B cell (primary cell): ENCODE data around the gene ST6GALNAC3. TPM values are rescaled to one million over a fixed set of nuclear protein-coding genes. Genes with fewer than 3 reads are reported as not detected.

ENCODE experiments used
- ATAC-seq: fragments of 200-7000 bp; cut with Tn5 transposase; one replicate; pipeline ENCODE4 v1.10.0; 2021; ENCODE audit warnings: low read depth, mild to moderate bottlenecking, moderate number of reproducible peaks, moderate library complexity
- CTCF ChIA-PET: fragments of 350-600 bp; sonication (Branson Sonifier 250); formaldehyde crosslinking; loops from one replicate; lab custom pipeline; 2021; ENCODE audit warnings: antibody characterized with exemption, inconsistent platforms; lab: Charles Lee
- POLR2A ChIA-PET: fragments of 350-600 bp; sonication (Branson Sonifier 250); formaldehyde crosslinking; loops from one replicate; lab custom pipeline; 2021; ENCODE audit warnings: antibody characterized with exemption; lab: Charles Lee
- DNase-seq: peaks from one replicate; pipeline ENCODE4 v3.0.0; 2013
- H2AFZ ChIP-seq: 2 replicates; pipeline ENCODE4 v1.6.1; 2012; ENCODE audit warnings: mild to moderate bottlenecking, low read depth, low read length; ENCODE audit not compliant: insufficient read depth, poor library complexity, severe bottlenecking
- H3K27ac ChIP-seq, 2 donors: 1 replicate in 1 of 2; 2 replicates in 1 of 2; pipeline ENCODE4 v1.5.1; 2012 to 2013; ENCODE audit warnings: low read length in 2 of 2, mild to moderate bottlenecking in 2 of 2, moderate library complexity in 1 of 2
- H3K27me3 ChIP-seq, 4 experiments: fragments of 200-600 bp in 1 of 4; sonication (generic) in 1 of 4; replicated peaks in 1 of 4; 1 replicate in 2 of 4; 2 replicates in 2 of 4; pipeline versions ENCODE4 v1.6.1 to v1.7.0; 2013 to 2016; ENCODE audit warnings: low read length in 3 of 4, mild to moderate bottlenecking in 2 of 4, mixed read lengths in 1 of 4, moderate library complexity in 1 of 4; ENCODE audit not compliant: insufficient read depth in 4 of 4, control insufficient read depth in 3 of 4; ENCODE audit errors: control extremely low read depth in 1 of 4
- H3K36me3 ChIP-seq, 2 experiments: replicated peaks in 1 of 2; 1 replicate in 1 of 2; 2 replicates in 1 of 2; pipeline versions ENCODE4 v1.6.1 to v1.7.1; 2013; ENCODE audit warnings: low read length in 1 of 2; ENCODE audit not compliant: insufficient read depth in 2 of 2, control insufficient read depth in 1 of 2; ENCODE audit errors: control extremely low read depth in 1 of 2, extremely low read depth in 1 of 2
- H3K4me1 ChIP-seq, 2 donors: fragments of 200-600 bp in 1 of 2; sonication (generic) in 1 of 2; 1 replicate in 1 of 2; 2 replicates in 1 of 2; pipeline versions ENCODE4 v1.5.1 to v1.6.1; 2013 to 2017; ENCODE audit warnings: low read length in 2 of 2; ENCODE audit not compliant: control insufficient read depth in 2 of 2, insufficient read depth in 2 of 2
- H3K4me2 ChIP-seq: replicated peaks from 2 replicates; pipeline ENCODE3; 2012; ENCODE audit warnings: mild to moderate bottlenecking, low read depth, low read length; ENCODE audit not compliant: poor library complexity, severe bottlenecking
- H3K4me3 ChIP-seq, 5 experiments: fragments of 200-600 bp in 1 of 5; sonication (generic) in 1 of 5; 1 replicate in 3 of 5; 2 replicates in 2 of 5; pipeline versions ENCODE4 v1.5.1 to v1.7.0; 2011 to 2016; ENCODE audit warnings: low read length in 4 of 5, mild to moderate bottlenecking in 4 of 5, low read depth in 2 of 5, control low read depth in 1 of 5, moderate library complexity in 1 of 5; ENCODE audit not compliant: insufficient read depth in 1 of 5; ENCODE audit errors: control extremely low read depth in 1 of 5, extremely low read depth in 1 of 5
- H3K79me2 ChIP-seq: fragments of 200-600 bp; sonication (generic); one replicate; pipeline ENCODE4 v1.6.0; 2016; ENCODE audit warnings: low read length; ENCODE audit not compliant: control insufficient read depth, insufficient read depth
- H3K9ac ChIP-seq: fragments of 200-600 bp; sonication (generic); 2 replicates; pipeline ENCODE4 v1.6.1; 2017; ENCODE audit warnings: mild to moderate bottlenecking, low read length, moderate library complexity
- H3K9me3 ChIP-seq, 3 donors: one replicate each; pipeline versions ENCODE4 v1.6.1 to v1.7.1; 2013; ENCODE audit warnings: low read length in 2 of 3; ENCODE audit not compliant: control insufficient read depth in 2 of 3, insufficient read depth in 1 of 3; ENCODE audit errors: control extremely low read depth in 1 of 3
- H4K20me1 ChIP-seq: 2 replicates; pipeline ENCODE4 v1.6.0; 2012; ENCODE audit warnings: mild to moderate bottlenecking, low read length; ENCODE audit not compliant: insufficient read depth, control insufficient read depth, poor library complexity, severe bottlenecking
- H3K27ac Mint-ChIP-seq: one replicate; pipeline ENCODE4 v1.8.0; 2021; ENCODE audit warnings: mixed read lengths
- H3K27me3 Mint-ChIP-seq: one replicate; pipeline ENCODE4 v1.8.0; 2021; ENCODE audit warnings: mixed read lengths
- H3K4me1 Mint-ChIP-seq: one replicate; pipeline ENCODE4 v1.8.0; 2021; ENCODE audit warnings: mixed read lengths
- H3K4me3 Mint-ChIP-seq: one replicate; pipeline ENCODE4 v1.8.0; 2021; ENCODE audit warnings: mixed read lengths
- H3K9me3 Mint-ChIP-seq: one replicate; pipeline ENCODE4 v1.8.0; 2022; ENCODE audit warnings: mixed read lengths; ENCODE audit not compliant: insufficient read depth
- EZH2 ChIP-seq: IDR thresholded peaks from 2 replicates; pipeline ENCODE4 v1.6.1; 2012; ENCODE audit warnings: borderline replicate concordance, low read depth, mild to moderate bottlenecking, moderate library complexity, low read length; ENCODE audit not compliant: insufficient read depth, poor library complexity, severe bottlenecking
- WGBS: methylation state at CpG from one replicate; pipeline ENCODE4 v1.1.5; 2013; ENCODE audit warnings: missing lambda C conversion rate; ENCODE audit not compliant: insufficient coverage; 5-methylcytosine and 5-hydroxymethylcytosine counted together
- intact Hi-C: fragments of 100-400 bp; cut with micrococcal nuclease; formaldehyde crosslinking; loops from one replicate; pipeline ENCODE4 v1.10.0; 2022
- polyA plus RNA-seq: library from polyadenylated mRNA; depleted of rRNA; stranded (reverse); fragments of >200 nt; gene quantifications from 2 replicates; pipeline ENCODE4 v1.2.3, GENCODE V29; 2012
- total RNA-seq, 2 donors: library from RNA; stranded (reverse); fragments of 120-200 nt in 1 of 2; gene quantifications; 1 replicate in 1 of 2; 2 replicates in 1 of 2; pipeline versions ENCODE4 v1.2.3 to v1.2.4, GENCODE V29; 2013 to 2022
- TF ChIP-seq, protein P1 (sequence below): fragments of 200-600 bp; IDR thresholded peaks from one replicate; pipeline ENCODE4 v1.8.0; 2022; ENCODE audit warnings: antibody characterized with exemption, mild to moderate bottlenecking

ST6GALNAC3 gene
- total and polyA plus RNA-seq, 2 donors (not counting 1 experiment from before 2014, with no cell fraction given): 3.0 to 17.3 TPM

- peaks cover 3% of the 10 kb centered on the region for H3K79me2 ChIP-seq
- WGBS: 60% methylated on average over 1 of the region's 4 CpGs
- TF ChIP-seq, protein P1, sequence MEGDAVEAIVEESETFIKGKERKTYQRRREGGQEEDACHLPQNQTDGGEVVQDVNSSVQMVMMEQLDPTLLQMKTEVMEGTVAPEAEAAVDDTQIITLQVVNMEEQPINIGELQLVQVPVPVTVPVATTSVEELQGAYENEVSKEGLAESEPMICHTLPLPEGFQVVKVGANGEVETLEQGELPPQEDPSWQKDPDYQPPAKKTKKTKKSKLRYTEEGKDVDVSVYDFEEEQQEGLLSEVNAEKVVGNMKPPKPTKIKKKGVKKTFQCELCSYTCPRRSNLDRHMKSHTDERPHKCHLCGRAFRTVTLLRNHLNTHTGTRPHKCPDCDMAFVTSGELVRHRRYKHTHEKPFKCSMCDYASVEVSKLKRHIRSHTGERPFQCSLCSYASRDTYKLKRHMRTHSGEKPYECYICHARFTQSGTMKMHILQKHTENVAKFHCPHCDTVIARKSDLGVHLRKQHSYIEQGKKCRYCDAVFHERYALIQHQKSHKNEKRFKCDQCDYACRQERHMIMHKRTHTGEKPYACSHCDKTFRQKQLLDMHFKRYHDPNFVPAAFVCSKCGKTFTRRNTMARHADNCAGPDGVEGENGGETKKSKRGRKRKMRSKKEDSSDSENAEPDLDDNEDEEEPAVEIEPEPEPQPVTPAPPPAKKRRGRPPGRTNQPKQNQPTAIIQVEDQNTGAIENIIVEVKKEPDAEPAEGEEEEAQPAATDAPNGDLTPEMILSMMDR: no peak
- TF ChIP-seq EZH2: no peak
- CTCF ChIA-PET: no interaction called here
- intact Hi-C loops: no loop called here
- Mint-ChIP-seq H3K27ac (no peak overlapping the region), H3K4me1 (no peaks in the 10 kb centered on the region), H3K4me3 (no peak overlapping the region), H3K9me3 (no peaks in the 10 kb centered on the region), H3K27me3 (peaks cover 9% of the 10 kb centered on the region)
- ATAC-seq (no peak), DNase-seq (no peak)
- H3K27ac ChIP-seq: no peak overlapping the region
- H4K20me1 ChIP-seq: no peaks in the 10 kb centered on the region
- H3K27me3 ChIP-seq: no peaks in the 10 kb centered on the region
- POLR2A ChIA-PET: no interaction called here
- H3K4me2 ChIP-seq: no peak overlapping the region
- no peaks in the 10 kb centered on the region for H3K9me3 ChIP-seq
- no peak overlapping the region for H3K9ac ChIP-seq
- no peaks in the 10 kb centered on the region for H3K4me1 ChIP-seq
- no peak overlapping the region for H2AFZ ChIP-seq
- H3K4me3 ChIP-seq: no peak overlapping the region
- H3K36me3 ChIP-seq: no peaks in the 10 kb centered on the region
These were observed 73.4 kb downstream of the ST6GALNAC3 start for GRCh38 chr1:76147917-76148316.

DNA sequence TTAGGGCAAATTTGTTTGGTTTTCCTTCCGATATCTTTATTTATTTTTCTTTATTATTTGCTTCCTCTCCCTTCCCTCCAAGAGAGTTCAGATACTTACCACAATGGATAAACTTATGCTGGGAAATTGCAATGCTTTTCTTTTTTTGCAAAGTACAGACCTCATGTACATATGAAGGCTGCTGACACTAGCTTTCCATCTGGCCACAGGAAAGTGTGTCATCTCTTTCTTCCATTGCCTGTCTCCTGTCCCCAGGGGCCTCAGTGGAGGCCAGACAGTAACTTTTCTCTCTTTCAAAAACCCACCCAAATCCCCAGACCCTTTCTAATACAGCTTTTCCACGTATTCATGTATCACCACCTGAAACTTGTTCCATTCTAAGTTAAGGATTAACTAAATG lies 73.9 kb downstream of the ST6GALNAC3 start:
- ChIA-PET POLR2A (no interaction called here), CTCF (no interaction called here)
- no peak for DNase-seq
- Mint-ChIP-seq H3K27me3 (peaks cover 9% of the 10 kb centered on the region), H3K27ac (no peak overlapping the region), H3K9me3 (no peaks in the 10 kb centered on the region), H3K4me1 (no peaks in the 10 kb centered on the region), H3K4me3 (no peak overlapping the region)
- peaks cover 3% of the 10 kb centered on the region for H3K79me2 ChIP-seq
- H2AFZ ChIP-seq: no peak overlapping the region
- H4K20me1 ChIP-seq: no peaks in the 10 kb centered on the region
- WGBS: no CpG with 5 or more reads among the region's 2 CpGs
- H3K4me2 ChIP-seq: no peak overlapping the region
- TF ChIP-seq EZH2: no peak
- TF ChIP-seq, protein P1: no peak
- ATAC-seq: no peak
- H3K4me1 ChIP-seq: no peaks in the 10 kb centered on the region
- no peaks in the 10 kb centered on the region for H3K9me3 ChIP-seq
- intact Hi-C loops: no loop called here
- H3K4me3 ChIP-seq: no peak overlapping the region
- H3K9ac ChIP-seq: no peak overlapping the region
- no peaks in the 10 kb centered on the region for H3K36me3 ChIP-seq
- H3K27ac ChIP-seq: no peak overlapping the region
- H3K27me3 ChIP-seq: no peaks in the 10 kb centered on the region
